T-cell (primary cell): ENCODE measurements around the gene METTL23. TPM values are rescaled to one million over a fixed set of nuclear protein-coding genes. Genes with fewer than 3 reads are reported as not detected.

Experiments used
- ATAC-seq, 4 experiments: fragments of 200-7000 bp in 3 of 4; fragments of 150-1000 bp in 1 of 4; cut with Tn5 transposase; replicated peaks in 1 of 4; 1 replicate in 3 of 4; 2 replicates in 1 of 4; pipeline ENCODE4 v1.10.0; 2021; ENCODE audit warnings: moderate library complexity in 3 of 4, mild to moderate bottlenecking in 2 of 4, moderate number of reproducible peaks in 1 of 4
- CTCF ChIA-PET, 2 donors: fragments of 300-600 bp; sonication (Branson Sonifier 250); formaldehyde crosslinking; loops; one replicate each; lab custom pipeline; 2022; ENCODE audit warnings: antibody characterized with exemption in 2 of 2; lab: Charles Lee
- POLR2A ChIA-PET, 2 donors: fragments of 300-600 bp; sonication (Branson Sonifier 250); formaldehyde crosslinking; loops; one replicate each; lab custom pipeline; 2022; ENCODE audit warnings: antibody characterized with exemption in 2 of 2; lab: Charles Lee
- DNase-seq, 35 experiments: peaks; one replicate each; pipeline versions ENCODE4 v3.0.0 to v3.0.0-alpha.2; 2013 to 2023
- H3K27ac ChIP-seq: one replicate; pipeline ENCODE4 v1.5.1; 2013; ENCODE audit warnings: low read length
- H3K27me3 ChIP-seq, 2 experiments: replicated peaks in 1 of 2; 1 replicate in 1 of 2; 2 replicates in 1 of 2; pipeline versions ENCODE4 v1.6.1 to v1.7.0; 2013; ENCODE audit warnings: low read length in 1 of 2, mixed read lengths in 1 of 2; ENCODE audit not compliant: control insufficient read depth in 2 of 2, insufficient read depth in 2 of 2; ENCODE audit errors: extremely low read depth in 1 of 2
- H3K36me3 ChIP-seq, 2 donors: 1 replicate in 1 of 2; 2 replicates in 1 of 2; pipeline versions ENCODE4 v1.6.1 to v1.7.0; 2013; ENCODE audit warnings: low read length in 1 of 2; ENCODE audit not compliant: control insufficient read depth in 2 of 2, insufficient read depth in 1 of 2; ENCODE audit errors: extremely low read depth in 1 of 2
- H3K4me1 ChIP-seq, 2 experiments: 1 replicate in 1 of 2; 2 replicates in 1 of 2; pipeline versions ENCODE4 v1.6.1 to v1.7.0; 2013; ENCODE audit warnings: low read length in 2 of 2, mixed read lengths in 1 of 2; ENCODE audit not compliant: insufficient read depth in 2 of 2, control insufficient read depth in 1 of 2; ENCODE audit errors: extremely low read depth in 1 of 2
- H3K4me3 ChIP-seq, 2 donors: 1 replicate in 1 of 2; 2 replicates in 1 of 2; pipeline versions ENCODE4 v1.5.1 to v1.7.0; 2013; ENCODE audit warnings: mild to moderate bottlenecking in 2 of 2, low read length in 1 of 2, moderate library complexity in 1 of 2; ENCODE audit not compliant: control insufficient read depth in 1 of 2; ENCODE audit errors: extremely low read depth in 1 of 2
- H3K9me3 ChIP-seq: 2 replicates; pipeline ENCODE4 v1.7.0; 2013
- H3K27ac Mint-ChIP-seq, 2 donors: one replicate each; pipeline ENCODE4 v1.8.0; 2020 to 2021; ENCODE audit warnings: mild to moderate bottlenecking in 2 of 2, mixed read lengths in 2 of 2
- H3K27me3 Mint-ChIP-seq, 2 donors: one replicate each; pipeline ENCODE4 v1.8.0; 2021 to 2022; ENCODE audit warnings: mixed read lengths in 2 of 2
- H3K36me3 Mint-ChIP-seq: one replicate; pipeline ENCODE4 v1.8.0; 2021; ENCODE audit warnings: mixed read lengths
- H3K4me1 Mint-ChIP-seq, 3 donors: one replicate each; pipeline ENCODE4 v1.8.0; 2020 to 2022; ENCODE audit warnings: mixed read lengths in 3 of 3, mild to moderate bottlenecking in 1 of 3
- H3K4me3 Mint-ChIP-seq, 3 donors: one replicate each; pipeline ENCODE4 v1.8.0; 2020 to 2022; ENCODE audit warnings: mild to moderate bottlenecking in 3 of 3, mixed read lengths in 3 of 3, moderate library complexity in 3 of 3
- H3K9me3 Mint-ChIP-seq, 3 donors: one replicate each; pipeline ENCODE4 v1.8.0; 2020 to 2022; ENCODE audit warnings: mixed read lengths in 3 of 3
- WGBS: methylation state at CpG from one replicate; pipeline ENCODE4 v1.1.5; 2013; ENCODE audit warnings: missing lambda C conversion rate; ENCODE audit not compliant: insufficient coverage; 5-methylcytosine and 5-hydroxymethylcytosine counted together
- total RNA-seq, 35 experiments: library from RNA in 6 of 35; stranded (reverse) in 6 of 35; fragments of 120-200 nt in 1 of 35; gene quantifications; one replicate each; pipeline versions ENCODE4 v1.2.1 to v1.2.4 and lab custom pipeline; 2013 to 2026

METTL23 gene
- total RNA-seq, 5 donors from 2014 or later (not counting 1 experiment from before 2014, with no cell fraction given), result 46.9 to 70.1 (median 60.0) TPM

DNA sequence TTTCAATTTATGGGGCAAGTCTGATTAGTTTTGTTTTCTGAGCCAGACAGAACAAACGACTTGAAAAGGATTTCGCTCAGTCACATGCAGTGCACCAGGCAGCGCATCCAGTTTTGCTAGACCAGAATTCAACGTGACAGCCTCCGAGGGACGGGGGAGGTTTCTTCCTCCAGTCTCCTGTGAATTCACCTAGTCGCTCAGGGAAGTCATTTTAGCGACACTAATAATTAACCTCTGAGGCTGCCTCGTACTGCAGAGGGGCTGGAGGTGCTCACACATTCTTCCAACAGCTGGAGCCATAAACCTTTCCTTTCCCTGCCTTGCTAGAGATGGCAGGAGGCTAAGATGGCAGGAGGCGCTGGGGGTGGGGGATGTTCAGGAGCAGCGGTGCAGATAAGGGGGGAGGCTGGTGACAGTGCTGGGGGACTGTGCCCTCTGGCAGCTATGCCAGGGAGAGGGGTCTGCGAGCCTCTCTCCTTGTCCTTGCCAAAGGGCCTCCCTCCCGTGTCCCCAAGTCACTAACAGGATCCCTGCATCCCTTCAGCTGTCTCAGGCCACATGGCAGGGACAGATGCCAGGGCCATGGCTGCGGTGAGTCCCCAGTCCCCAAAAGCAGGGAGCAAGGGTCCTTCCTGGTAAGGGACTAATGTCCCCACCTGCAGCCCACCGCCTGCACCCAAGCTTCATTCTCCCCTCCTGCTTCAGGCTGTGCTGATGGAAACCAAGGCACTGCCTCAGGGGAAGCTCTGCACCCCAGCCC is 39.9 kb upstream of the METTL23 start:
- H3K9me3 ChIP-seq, result no peaks in the 10 kb centered on the region
- ChIA-PET CTCF (no interaction called here), POLR2A (no interaction called here)
- H3K27me3 ChIP-seq, result peaks cover 0 to 11% of the 10 kb centered on the region in 2 experiments
- 94% methylated on average over 10 of the region's 15 CpGs for WGBS
- DNase-seq (no peak), ATAC-seq (no peak)
- H3K27ac Mint-ChIP-seq, result no peak overlapping the region
- no peak overlapping the region for H3K27ac ChIP-seq
- no peaks in the 10 kb centered on the region for H3K9me3 Mint-ChIP-seq
- peaks cover 0 to 8% (median 5%) of the 10 kb centered on the region in 3 donors for H3K4me1 Mint-ChIP-seq
- peaks cover 4% of the 10 kb centered on the region for H3K36me3 Mint-ChIP-seq
- H3K36me3 ChIP-seq, result no peaks in the 10 kb centered on the region
- H3K4me3 Mint-ChIP-seq, result no peak overlapping the region
- H3K27me3 Mint-ChIP-seq, result peaks cover 0 to 2% of the 10 kb centered on the region in 2 donors
- H3K4me1 ChIP-seq, result peaks cover 0 to 11% of the 10 kb centered on the region in 2 experiments
- no peak overlapping the region for H3K4me3 ChIP-seq

- ChIA-PET POLR2A (no interaction called here), CTCF (no interaction called here)
- peaks cover 0 to 11% of the 10 kb centered on the region in 2 experiments for H3K27me3 ChIP-seq
- Mint-ChIP-seq H3K9me3 (no peaks in the 10 kb centered on the region), H3K4me1 (no peaks in the 10 kb centered on the region), H3K4me3 (no peak overlapping the region), H3K27me3 (peaks cover 0 to 2% of the 10 kb centered on the region in 2 donors), H3K27ac (no peak overlapping the region), H3K36me3 (peaks cover 4% of the 10 kb centered on the region)
- H3K36me3 ChIP-seq, result no peaks in the 10 kb centered on the region
- ATAC-seq (no peak), DNase-seq (no peak)
- H3K27ac ChIP-seq, result no peak overlapping the region
- no peak overlapping the region for H3K4me3 ChIP-seq
- WGBS, result 81% methylated on average over 16 of the region's 26 CpGs
- peaks cover 0 to 3% of the 10 kb centered on the region in 2 experiments for H3K4me1 ChIP-seq
- H3K9me3 ChIP-seq, result no peaks in the 10 kb centered on the region
These were observed 39.1 kb upstream of the METTL23 start for GRCh38 chr17:76687298-76688164.

GRCh38 chr17:76688165-76688622 is 38.4 kb upstream of the METTL23 start:
- Mint-ChIP-seq H3K27ac (no peak overlapping the region), H3K4me1 (no peaks in the 10 kb centered on the region), H3K36me3 (peaks cover 4% of the 10 kb centered on the region), H3K27me3 (peaks cover 0 to 2% of the 10 kb centered on the region in 2 donors), H3K9me3 (no peaks in the 10 kb centered on the region), H3K4me3 (no peak overlapping the region)
- ATAC-seq (no peak), DNase-seq (no peak)
- 73% methylated on average over 6 of the region's 11 CpGs for WGBS
- Histone ChIP-seq H3K27me3 (peaks cover 0 to 11% of the 10 kb centered on the region in 2 experiments), H3K27ac (no peak overlapping the region), H3K4me1 (no peaks in the 10 kb centered on the region), H3K9me3 (no peaks in the 10 kb centered on the region), H3K4me3 (no peak overlapping the region), H3K36me3 (no peaks in the 10 kb centered on the region)
- POLR2A ChIA-PET, result no interaction called here
- CTCF ChIA-PET, result no interaction called here

DNA sequence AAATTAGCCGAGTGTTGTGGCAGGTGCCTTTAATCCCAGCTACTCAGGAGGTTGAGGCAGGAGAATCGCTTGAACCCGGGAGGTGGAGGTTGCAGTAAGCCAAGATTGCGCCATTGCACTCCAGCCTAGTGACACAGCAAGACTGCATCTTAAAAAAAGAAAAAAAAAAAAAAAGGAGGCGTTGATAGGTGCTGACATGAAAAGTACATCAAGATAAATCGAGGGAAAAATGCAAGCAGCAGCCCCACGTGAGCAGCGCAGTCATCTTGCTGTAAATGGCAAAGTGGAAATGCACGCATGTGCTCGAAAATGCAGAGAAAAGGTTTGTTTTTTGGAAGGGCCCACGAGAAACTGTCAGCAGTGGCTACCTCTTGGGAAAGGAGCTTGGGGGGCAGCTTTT is 36.8 kb upstream of the METTL23 start:
- H3K36me3 ChIP-seq, result no peaks in the 10 kb centered on the region
- Mint-ChIP-seq H3K27me3 (peaks cover 0 to 2% of the 10 kb centered on the region in 2 donors), H3K4me3 (no peak overlapping the region), H3K36me3 (peaks cover 4% of the 10 kb centered on the region), H3K27ac (no peak overlapping the region), H3K4me1 (no peaks in the 10 kb centered on the region), H3K9me3 (no peaks in the 10 kb centered on the region)
- H3K4me3 ChIP-seq, result no peak overlapping the region
- H3K27me3 ChIP-seq, result peaks cover 0 to 11% of the 10 kb centered on the region in 2 experiments
- no peaks in the 10 kb centered on the region for H3K4me1 ChIP-seq
- no peak for DNase-seq
- H3K9me3 ChIP-seq, result no peaks in the 10 kb centered on the region
- WGBS, result 87% methylated on average over 10 of the region's 11 CpGs
- CTCF ChIA-PET, result no interaction called here
- H3K27ac ChIP-seq, result no peak overlapping the region
- ATAC-seq, result no peak
- POLR2A ChIA-PET, result no interaction called here

DNA sequence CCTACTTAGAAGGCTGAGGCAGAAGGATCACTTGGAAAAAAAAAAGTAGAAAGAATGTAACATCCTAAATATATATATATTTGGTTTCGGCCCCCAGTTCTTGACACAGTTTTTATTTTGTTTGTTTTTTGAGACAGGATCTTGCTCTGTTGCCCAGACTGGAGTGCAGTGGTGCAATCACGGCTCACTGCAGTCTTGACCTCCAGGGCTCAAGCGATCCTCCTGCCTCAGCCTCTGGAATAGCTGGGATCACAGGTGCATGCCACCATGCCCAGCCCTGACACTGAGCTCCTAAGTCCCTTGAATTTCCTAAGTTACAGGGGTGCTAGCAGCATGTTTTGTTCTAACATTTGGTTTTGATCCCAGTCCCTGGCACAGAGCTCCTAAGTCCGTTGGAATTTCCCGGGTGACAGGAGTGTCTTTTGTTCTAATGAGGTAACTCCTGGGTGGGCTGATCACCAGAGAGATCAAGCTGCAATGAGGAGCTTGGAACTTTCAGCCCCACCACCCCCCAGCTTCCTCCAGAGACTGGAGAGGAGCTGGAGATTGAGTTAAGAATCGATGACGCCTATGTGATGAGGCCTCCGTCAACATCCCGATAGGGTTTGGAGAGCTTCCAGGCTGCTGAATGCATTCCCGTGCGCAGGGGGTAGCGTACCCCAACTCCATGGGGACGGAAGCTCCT is 35.9 kb upstream of the METTL23 start:
- ChIA-PET POLR2A (no interaction called here), CTCF (interaction anchor here in 1 of 2 donors (0.6 kb wide), 1 partner anchor 388 kb away, joined by 3 read pairs; no protein-coding TSS in a partner anchor)
- H3K27ac ChIP-seq, result no peak overlapping the region

More for the DNA sequence above, 35.9 kb upstream of the METTL23 start:
- Histone ChIP-seq H3K4me3 (no peak overlapping the region), H3K9me3 (no peaks in the 10 kb centered on the region), H3K4me1 (peaks cover 0 to 3% of the 10 kb centered on the region in 2 experiments), H3K36me3 (no peaks in the 10 kb centered on the region), H3K27me3 (peaks cover 0 to 9% of the 10 kb centered on the region in 2 experiments)
- peaks cover 0 to 5% (median 0%) of the 10 kb centered on the region in 3 donors for H3K4me1 Mint-ChIP-seq
- ATAC-seq (no peak), DNase-seq (no peak)
- no peaks in the 10 kb centered on the region for H3K9me3 Mint-ChIP-seq
- H3K36me3 Mint-ChIP-seq, result peaks cover 4% of the 10 kb centered on the region
- H3K27me3 Mint-ChIP-seq, result peaks cover 0 to 2% of the 10 kb centered on the region in 2 donors
- H3K27ac Mint-ChIP-seq, result no peak overlapping the region
- H3K4me3 Mint-ChIP-seq, result no peak overlapping the region
- WGBS, result 100% methylated on average over 2 of the region's 13 CpGs
